Hepatic stellate cell (primary cell): ENCODE data around the gene CHD9NB.

Source experiments
- DNase-seq: peaks from one replicate; pipeline ENCODE4 v3.0.0; 2011; ENCODE audit warnings: low spot score

The CHD9NB gene

DNA sequence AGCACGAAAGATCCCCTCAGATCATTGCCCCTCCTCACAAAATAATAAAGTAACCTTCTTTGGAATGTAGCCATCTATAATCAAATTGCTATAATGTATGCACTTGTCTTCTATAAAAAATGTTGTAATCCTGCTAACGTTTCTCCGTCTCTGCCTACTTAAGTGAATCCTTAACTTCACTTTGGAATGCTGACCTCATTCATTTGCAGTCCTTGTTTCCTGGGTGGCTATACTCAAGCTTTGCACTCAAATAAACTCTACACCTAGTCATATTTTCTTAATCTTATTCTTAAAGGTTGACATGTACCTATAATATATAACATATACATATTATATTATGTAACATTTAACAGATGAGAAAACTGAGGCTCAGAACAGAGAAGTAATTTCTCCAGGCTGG is 22.7 kb downstream of the CHD9NB start:
- no peak for DNase-seq

DNA sequence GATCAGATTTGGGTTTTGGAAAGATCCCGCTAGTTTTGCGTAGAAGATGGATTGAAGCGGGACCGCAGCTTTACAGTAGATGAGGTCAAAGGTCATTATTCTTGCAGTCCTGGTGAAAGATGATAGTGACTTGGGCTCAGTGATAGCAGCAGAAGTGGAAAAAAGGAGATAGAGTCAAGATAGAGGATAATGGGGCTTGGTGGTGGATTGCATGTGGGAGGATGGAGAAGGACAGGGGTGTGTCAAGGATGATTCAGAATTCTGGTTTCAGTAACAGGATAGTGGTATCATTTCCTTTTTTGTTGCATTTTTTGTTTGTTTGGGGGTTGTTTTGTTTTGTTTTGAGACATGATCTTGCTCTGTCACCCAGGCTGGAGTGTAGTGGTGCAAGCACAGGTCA is 28.7 kb downstream of the CHD9NB start:
- no peak for DNase-seq

DNA sequence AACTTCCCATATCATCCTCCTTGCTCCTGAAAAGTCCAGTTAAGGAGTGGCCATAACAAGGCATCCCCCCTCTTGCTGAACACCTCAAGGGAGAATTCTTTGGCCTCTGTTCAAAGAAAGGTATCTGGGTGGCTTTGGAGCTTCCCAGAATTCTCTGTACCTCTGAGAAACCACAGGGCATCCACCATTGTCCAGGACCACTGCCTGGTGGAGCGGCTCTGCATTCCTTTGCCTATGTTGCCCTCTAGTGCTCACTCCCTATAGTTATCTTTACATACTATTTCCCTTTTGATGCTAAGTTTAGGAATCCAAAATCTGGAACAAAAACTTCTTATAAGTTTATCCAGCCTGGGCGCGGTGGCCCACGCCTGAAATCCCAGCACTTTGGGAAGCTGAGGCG is 30.3 kb downstream of the CHD9NB start:
- DNase-seq, result peak; percentile 50

DNA sequence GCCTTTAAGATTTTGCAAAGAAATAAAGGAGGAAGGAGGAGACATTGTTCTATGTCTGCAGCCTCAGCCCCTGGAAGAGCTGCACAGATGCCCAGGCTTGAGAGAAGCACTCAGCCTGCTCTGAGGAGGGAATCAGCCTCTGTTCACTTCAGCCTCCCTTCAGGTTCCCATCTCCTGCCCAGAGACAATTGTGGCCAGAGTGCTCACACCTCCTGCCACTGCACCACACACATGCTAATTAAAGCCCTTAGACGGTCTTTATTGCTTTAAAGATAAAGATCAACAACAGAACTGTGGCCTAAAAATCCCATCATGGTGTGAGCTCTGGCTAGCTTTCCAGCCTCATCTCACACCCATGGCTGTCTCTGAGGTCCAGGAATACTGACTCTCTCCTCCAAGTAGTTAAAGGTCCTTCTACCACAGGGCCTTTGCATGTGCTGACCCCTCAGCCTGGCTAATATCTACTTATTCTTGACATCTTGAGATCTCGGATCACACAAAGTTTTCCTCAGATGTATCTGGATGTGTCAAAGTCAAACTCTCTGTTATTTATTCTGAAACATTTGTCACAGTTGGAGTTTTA is 33.8 kb downstream of the CHD9NB start:
- DNase-seq, result no peak

- no peak for DNase-seq
Measured at GRCh38 chr16:53014287-53014686, 38.4 kb downstream of the CHD9NB start.

DNA sequence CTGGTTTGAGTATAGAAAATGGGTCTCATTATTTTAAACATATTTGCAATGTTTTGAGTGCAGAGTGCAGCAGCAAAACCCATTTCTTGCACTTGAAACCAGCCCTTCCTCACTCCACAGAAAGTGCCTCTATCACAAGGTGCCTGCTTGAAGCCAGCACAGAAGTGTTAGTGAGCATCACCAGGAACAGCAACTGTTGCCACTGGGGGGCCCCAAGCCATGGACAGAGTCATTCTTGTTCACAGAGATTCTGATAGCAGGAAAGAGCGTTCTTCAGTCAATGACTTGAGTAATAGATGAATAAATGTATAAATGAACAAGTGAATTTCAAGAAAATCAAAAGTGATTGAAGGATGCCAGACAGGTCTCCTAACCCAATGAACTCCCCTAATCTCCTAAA is 45.6 kb downstream of the CHD9NB start:
- no peak for DNase-seq

DNA sequence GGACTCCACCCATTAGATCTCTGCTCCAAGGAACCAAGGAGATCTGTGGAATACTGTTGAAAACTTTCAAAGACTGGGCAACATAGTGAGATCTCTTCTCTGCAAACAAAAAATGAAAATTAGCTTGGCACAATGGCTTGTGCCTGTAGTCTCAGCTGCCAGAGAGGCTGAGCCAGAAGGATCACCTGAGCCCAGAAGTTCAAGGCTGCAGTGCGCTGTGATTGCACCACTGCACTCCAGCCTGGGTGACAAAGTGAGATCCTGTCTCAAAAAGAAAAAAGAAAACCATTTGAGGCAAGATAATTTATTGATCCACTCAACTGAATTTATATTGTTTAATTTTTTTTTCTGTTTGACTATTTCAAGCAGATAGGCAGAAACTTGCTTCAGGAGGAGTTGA is 54.8 kb downstream of the CHD9NB start:
- DNase-seq, result no peak

DNA sequence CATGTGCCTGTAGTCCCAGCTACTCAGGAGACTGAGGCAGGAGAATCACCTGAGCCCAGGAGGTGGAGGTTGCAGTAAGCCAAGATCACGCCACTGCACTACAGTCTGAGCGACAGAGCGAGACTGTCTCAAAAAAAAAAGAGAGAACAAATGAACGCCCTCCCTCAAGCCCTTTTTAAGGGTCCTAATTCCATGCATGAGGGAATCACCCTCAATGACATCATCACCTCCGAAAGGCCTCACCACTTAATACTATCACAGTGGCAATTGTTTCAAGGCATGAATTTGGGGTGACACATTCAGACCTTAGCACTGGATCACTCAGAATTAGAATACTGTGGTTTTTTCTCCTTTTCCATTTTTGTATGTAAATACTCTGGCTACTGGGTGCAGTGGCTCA is 57.8 kb downstream of the CHD9NB start:
- DNase-seq, result no peak

DNA sequence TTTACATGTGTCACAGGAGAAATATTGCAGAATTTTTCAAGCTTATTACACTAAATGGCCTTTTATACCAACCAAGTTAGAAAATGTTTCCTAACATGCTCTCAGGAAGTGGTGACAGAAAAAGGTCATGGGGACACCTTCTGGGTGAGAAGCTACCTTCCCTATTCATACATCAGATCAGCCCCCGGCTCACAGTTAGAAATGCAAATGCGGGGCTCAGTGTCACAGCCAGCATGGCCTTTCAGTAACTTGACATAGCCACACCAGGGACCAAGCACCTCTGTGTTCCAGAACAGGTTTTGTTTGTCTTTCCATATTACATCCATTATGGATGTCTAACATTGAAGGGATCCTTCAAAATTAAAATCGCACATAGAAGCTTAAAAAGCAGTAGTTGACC is 59.5 kb downstream of the CHD9NB start:
- DNase-seq, result no peak

DNA sequence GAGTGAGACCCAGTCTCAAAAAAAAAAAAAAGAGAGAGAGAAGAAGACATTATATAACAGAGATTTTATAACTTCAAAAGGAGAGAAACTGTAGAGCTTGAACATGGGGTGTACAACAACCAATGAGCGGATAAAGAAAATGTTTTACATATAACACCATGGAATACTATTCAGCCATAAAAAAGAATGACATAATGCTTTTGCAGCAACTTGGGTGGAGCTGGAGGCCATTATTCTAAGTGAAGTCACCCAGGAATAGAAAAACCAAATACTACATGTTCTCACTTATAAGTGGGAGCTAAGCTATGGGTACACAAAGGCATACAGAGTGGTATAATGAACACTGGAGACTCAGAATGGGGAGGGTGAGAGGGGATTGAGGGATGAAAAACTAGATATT is 61.1 kb downstream of the CHD9NB start:
- no peak for DNase-seq
